Coronary artery (tissue), 2 donors: Measurements from ENCODE around the gene USF3.

Experiments used
- DNase-seq: peaks from one replicate; pipeline ENCODE4 v3.0.0-alpha.2; 2017; ENCODE audit warnings: low spot score
- H3K27ac ChIP-seq, 2 donors: fragments of 200-600 bp; sonication (generic); one replicate each; pipeline ENCODE4 v1.5.1; 2016 to 2019
- H3K4me3 ChIP-seq: fragments of 200-600 bp; sonication (generic); 2 replicates; pipeline ENCODE4 v1.5.1; 2016; ENCODE audit warnings: mild to moderate bottlenecking, moderate library complexity
- TF ChIP-seq, protein P1 (sequence below): fragments of 200-600 bp; sonication (generic); IDR thresholded peaks from one replicate; pipeline ENCODE4 v1.5.1; 2019; ENCODE audit warnings: antibody characterized with exemption

USF3 gene

DNA sequence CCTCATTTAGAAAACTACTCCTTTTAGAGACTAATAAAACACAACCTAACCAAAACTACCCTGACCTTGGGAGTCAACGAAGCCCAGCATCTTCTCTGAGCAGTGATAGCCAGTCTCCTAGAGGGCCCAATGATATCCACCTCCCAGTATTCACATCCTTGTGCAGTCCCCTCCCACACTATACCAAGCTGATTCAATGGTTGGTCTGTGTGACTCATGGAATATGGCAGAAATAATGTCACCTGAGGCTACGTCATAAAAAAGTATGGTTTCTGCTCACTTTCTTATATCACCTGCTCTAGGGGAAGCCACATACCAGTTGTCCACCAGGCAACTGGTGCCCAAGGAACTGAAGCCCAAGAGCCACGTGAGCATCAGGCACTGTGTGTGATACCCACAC, 21.4 kb upstream of the USF3 start:
- no peak for DNase-seq
- no peak overlapping the region for H3K27ac ChIP-seq
- TF ChIP-seq, protein P1, sequence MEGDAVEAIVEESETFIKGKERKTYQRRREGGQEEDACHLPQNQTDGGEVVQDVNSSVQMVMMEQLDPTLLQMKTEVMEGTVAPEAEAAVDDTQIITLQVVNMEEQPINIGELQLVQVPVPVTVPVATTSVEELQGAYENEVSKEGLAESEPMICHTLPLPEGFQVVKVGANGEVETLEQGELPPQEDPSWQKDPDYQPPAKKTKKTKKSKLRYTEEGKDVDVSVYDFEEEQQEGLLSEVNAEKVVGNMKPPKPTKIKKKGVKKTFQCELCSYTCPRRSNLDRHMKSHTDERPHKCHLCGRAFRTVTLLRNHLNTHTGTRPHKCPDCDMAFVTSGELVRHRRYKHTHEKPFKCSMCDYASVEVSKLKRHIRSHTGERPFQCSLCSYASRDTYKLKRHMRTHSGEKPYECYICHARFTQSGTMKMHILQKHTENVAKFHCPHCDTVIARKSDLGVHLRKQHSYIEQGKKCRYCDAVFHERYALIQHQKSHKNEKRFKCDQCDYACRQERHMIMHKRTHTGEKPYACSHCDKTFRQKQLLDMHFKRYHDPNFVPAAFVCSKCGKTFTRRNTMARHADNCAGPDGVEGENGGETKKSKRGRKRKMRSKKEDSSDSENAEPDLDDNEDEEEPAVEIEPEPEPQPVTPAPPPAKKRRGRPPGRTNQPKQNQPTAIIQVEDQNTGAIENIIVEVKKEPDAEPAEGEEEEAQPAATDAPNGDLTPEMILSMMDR, result no peak
- H3K4me3 ChIP-seq, result no peak overlapping the region

DNA sequence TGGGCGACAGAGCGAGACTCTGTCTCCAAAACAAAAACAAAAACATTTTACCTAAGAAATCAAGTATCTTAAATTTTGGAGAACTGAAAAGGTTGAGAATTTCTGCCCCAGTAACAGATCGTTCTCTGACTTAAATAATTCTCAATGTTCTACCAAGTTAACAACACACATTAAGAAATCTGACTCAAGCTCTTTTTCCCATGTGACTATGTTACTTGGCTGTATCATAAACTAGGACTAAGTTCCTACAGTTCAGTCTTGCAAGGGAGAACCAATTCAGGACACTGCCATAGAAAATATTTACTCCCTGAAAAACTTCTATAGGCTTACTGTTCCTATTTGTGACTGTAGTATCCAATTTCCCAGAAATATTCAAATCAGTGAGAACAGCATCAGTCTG, 20.9 kb upstream of the USF3 start:
- H3K4me3 ChIP-seq, result no peak overlapping the region
- no peak overlapping the region for H3K27ac ChIP-seq
- no peak for DNase-seq
- TF ChIP-seq, protein P1, result no peak

DNA sequence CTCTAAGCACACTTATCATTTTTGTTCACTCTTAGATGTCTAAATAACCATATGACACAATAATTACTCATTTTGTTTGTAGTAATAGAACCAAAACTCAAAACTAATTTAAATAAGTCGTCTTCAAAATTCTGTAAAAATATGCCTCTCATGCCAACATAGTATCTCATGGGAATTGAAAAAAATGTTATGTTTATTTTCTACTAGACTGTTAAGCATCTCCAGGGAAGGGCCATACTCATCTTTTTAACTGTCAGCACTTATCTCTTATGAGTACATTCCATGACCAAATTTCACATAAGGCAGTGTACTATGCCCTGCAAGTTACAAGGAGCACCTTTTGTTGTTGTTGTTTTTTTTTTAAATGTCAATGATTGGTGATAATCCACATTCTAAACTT, 18.3 kb upstream of the USF3 start:
- no peak for DNase-seq
- Histone ChIP-seq H3K27ac (no peak overlapping the region), H3K4me3 (no peak overlapping the region)
- TF ChIP-seq, protein P1, result no peak

DNA sequence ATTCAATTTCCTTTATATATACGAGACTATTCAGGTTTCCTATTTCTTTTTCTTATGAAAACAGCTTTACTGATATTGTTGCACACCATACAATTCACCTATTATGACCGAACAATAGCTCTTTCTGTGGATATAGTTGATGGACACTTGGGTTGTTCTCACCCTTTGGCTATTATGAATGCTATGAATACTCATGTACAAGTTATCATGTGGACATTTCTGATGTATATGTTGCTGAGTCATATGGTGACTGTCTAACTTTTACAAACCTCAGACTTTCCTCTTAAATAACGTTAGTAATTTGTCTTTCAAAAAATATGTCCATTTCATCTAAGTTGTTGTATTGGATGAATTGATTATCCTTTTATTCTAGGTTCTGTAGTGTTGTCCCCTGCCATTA, 15.7 kb upstream of the USF3 start:
- H3K27ac ChIP-seq, result no peak overlapping the region
- TF ChIP-seq, protein P1, result no peak
- no peak overlapping the region for H3K4me3 ChIP-seq
- no peak for DNase-seq

DNA sequence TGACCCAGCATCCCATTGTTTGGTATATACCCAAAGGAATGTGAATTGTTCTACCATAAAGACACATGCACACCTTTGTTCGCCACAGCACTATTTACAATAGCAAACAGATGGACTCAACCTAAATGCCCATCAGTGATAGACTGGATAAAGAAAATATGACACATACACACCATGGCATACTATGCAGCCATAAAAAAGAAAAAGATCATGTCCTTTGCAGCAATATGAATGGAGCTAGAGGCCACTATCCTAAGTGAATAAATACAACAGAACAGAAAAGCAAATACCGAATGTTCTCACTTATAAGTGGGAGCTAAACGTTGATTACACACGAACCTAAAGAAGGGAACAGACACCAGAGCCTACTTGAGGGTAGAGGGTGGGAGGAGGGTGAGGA, 11.4 kb upstream of the USF3 start:
- Histone ChIP-seq H3K27ac (no peak overlapping the region), H3K4me3 (no peak overlapping the region)
- TF ChIP-seq, protein P1, result no peak
- DNase-seq, result no peak

DNA sequence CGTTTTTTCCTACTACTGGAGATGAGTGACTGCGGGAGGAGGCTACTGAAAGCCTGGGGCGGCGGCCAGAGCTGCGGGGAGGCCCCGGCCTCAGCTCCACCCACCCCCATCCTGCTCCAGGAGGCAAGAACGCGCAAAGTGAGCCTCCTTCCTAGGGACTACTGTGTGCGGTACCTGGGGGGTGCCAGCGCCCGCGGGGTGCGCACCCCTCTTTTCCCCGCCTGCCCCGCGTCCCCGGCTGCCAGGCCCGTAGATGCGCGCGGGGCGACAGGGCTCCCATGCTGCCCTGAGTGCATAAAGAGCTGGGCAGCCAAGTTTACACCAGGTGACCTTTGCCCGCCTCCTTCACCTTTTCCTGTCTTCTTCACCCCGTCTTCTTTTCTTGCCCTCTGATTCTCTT, 2.5 kb upstream of the USF3 start:
- TF ChIP-seq, protein P1, result no peak
- peak overlapping the region in 1 of 2 donors; percentile 35 for H3K27ac ChIP-seq

DNA sequence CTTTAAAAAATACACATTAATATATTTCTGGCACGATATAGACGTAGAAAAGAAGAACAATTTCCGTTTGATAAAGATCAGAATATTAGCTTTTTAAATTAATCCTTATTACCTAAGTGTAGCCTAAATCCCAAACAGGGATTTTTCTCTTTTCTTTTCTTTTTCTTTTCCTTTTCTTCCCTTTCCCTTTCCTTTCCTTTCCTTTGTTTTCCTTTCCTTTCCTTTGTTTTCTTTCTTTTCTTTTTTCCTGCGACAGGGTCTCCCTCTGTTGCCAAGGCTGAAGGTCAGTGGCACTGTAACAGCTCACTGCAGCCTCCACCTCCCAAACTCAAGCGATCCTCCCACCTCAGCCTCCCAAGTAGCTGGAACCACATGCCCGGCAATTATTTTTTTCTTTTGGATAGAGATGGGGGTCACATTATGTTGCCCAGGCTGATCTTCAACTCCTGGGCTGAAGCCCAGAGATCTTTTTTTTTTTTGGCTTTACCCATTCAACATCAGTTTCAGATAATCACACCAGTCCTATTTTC, 1.8 kb upstream of the USF3 start:
- Histone ChIP-seq H3K4me3 (peak overlapping the region; percentile 90), H3K27ac (no peak overlapping the region)
- TF ChIP-seq, protein P1, result no peak
- no peak for DNase-seq

More for the DNA sequence above, 2.5 kb upstream of the USF3 start:
- H3K4me3 ChIP-seq, result peak overlapping the region; percentile 58
- no peak for DNase-seq
